ENCODE measurements around the gene RNF151.
"Not testable (repeated sequence)": the region's sequence is repeated elsewhere in the genome, so short reads cannot be mapped to it uniquely, and the experiment has no call there.

The RNF151 gene

GRCh38 chr16:1966460-1966859 is at the start of gene RNF151:
RNF151 (plus strand) TSS chr16:1966856; CDS start chr16:1966882, 26 bp downstream.
- DNase-seq = no peak

GRCh38 chr16:1917056-1917664 is 49.5 kb upstream of the RNF151 start:
- DNase-seq = no peak

GRCh38 chr16:1917665-1918350 is 48.8 kb upstream of the RNF151 start:
- no peak for DNase-seq

- no peak for DNase-seq
These were observed 48.0 kb upstream of the RNF151 start, which contains the start of gene HS3ST6 for GRCh38 chr16:1918351-1919326. HS3ST6 (minus strand) TSS chr16:1918415; CDS start chr16:1918323, 92 bp downstream.

- DNase-seq = no peak
These were observed 47.2 kb upstream of the RNF151 start for GRCh38 chr16:1919327-1919998.

GRCh38 chr16:1920122-1920521 is 46.5 kb upstream of the RNF151 start:
- not testable (repeated sequence) for DNase-seq

GRCh38 chr16:1920727-1921171 is 45.9 kb upstream of the RNF151 start:
- DNase-seq = peak; percentile 40

- DNase-seq = no peak
These were observed 44.3 kb upstream of the RNF151 start for GRCh38 chr16:1922357-1922756.

GRCh38 chr16:1923299-1924034 is 43.2 kb upstream of the RNF151 start:
- no peak for DNase-seq

GRCh38 chr16:1924095-1924494 is 42.6 kb upstream of the RNF151 start:
- DNase-seq = no peak

- DNase-seq = no peak
These were observed 40.4 kb upstream of the RNF151 start for GRCh38 chr16:1926271-1926670.

GRCh38 chr16:1929105-1929504 is 37.6 kb upstream of the RNF151 start:
- DNase-seq = peak; percentile 31

GRCh38 chr16:1929578-1930337 is 36.9 kb upstream of the RNF151 start:
- peak; percentile 95 for DNase-seq

GRCh38 chr16:1930338-1930720 is 36.3 kb upstream of the RNF151 start:
- DNase-seq = no peak

- DNase-seq = no peak
These were observed 34.3 kb upstream of the RNF151 start for GRCh38 chr16:1932050-1933028.

- DNase-seq = no peak
These were observed 33.5 kb upstream of the RNF151 start for GRCh38 chr16:1933097-1933661.

GRCh38 chr16:1936945-1937479 is 29.6 kb upstream of the RNF151 start:
- DNase-seq = no peak

- DNase-seq = no peak
These were observed 28.3 kb upstream of the RNF151 start for GRCh38 chr16:1938316-1938715.

- no peak for DNase-seq
These were observed 27.7 kb upstream of the RNF151 start for GRCh38 chr16:1938910-1939309.
